ENCODE measurements around the gene ATP8A1.
"Not testable (repeated sequence)": the region's sequence is repeated elsewhere in the genome, so short reads cannot be mapped to it uniquely, and the experiment has no call there.

Gene ATP8A1

DNA sequence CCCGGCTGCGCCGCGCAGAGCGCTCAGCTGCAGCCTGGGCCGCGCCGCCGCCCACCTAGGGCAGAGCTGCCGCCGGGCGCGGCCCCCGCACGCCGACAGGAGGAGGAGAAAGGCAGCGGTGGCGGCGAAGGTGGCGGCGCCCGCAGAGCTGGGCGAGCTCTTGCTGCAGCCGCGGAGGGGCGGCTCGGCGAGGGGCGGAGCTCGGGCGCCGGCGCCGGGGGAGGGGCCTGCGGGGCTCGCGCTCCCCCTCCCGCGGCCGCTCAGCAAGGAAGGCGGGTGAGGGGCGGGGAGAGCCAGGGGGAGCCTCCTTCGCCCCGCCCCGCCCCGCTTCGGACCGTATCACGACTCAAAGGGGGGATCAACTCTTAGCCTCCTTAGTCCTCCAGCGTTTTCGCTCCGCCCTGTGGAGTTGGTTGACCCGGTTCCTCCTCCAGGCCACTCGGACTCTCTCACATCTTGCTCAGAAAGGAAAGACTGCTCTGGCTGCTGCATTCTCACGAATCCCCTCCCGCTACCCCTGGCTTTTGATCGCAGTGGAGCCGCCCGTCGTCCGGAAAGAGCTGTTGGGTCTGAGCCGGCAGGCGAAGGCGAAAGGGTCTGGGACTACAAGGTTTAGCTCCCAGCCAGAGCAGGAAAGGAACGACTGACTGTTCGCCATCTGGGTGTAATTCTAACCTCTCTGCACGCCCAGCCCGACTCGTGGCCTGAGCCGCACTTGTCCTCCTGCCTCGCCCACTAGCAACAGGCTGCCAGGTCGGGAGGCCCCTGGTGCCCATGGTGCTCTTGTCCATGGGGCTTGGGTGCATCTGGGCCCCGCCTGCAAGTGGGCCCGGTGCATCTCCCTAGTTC lies at the start of gene ATP8A1:
ATP8A1 (minus strand) TSS at position 162 of the 849 bp plus-strand sequence. CDS start 232 bp downstream, outside the sequence.
- DNase-seq (ENCODE audit: low read depth) = peak; percentile 82

DNA sequence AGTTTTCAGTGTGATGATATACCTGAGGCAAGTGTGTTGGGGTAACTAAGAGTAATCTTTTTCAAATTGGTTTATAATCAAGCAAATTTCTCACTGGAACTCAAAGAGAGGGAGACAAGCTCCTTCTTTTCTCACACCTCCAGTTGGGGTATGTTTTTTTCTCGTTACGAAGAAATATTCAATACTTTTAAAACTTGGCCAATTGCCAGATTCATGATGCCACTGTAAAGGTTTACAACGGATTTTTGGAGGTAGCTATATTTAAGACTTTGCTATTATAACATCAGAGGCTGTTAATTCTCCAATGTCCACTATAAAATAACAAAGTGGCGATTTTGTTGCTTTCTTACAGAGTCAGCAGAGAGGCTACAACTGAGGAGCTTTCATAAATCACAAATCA lies 49.2 kb upstream of the ATP8A1 start:
- no peak for DNase-seq (ENCODE audit: low read depth)

DNA sequence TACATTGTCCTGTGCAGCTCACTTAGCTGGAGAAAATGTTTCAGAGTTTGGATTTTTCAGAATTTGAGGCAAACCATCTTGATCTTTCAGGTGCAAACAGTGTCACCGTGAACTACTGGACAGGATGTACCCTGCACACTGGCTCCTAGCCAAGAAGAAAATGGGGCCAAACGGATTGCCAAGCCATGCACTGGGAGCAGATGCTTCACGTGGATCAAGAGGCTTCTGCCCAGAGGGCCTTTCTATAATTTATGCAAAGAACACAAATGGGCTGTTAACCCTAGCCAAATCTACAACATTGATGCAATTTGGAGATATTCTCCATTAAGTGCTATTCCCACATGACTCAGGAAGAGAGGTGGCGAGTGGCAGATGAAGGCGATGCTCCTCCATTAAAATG lies 46.9 kb upstream of the ATP8A1 start:
- no peak for DNase-seq (ENCODE audit: low read depth)

DNA sequence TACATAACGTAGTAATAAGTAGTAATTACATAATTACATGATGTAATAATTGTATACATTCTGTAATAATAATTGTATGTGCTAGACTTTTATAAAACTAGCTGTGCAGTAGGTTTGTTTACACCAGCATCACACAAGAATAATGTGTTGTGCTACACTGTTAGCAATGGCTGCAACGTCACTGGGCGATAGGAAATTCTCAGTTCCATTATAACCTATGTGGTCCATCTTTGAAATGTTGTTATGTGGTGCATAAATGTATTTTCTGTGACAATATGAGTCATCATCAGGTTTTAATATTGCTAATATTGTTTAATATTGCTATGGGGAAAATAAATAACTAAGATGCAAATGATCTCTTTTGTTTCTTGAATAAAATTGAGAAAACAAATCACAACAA lies 46.0 kb upstream of the ATP8A1 start:
- no peak for DNase-seq (ENCODE audit: low read depth)

DNA sequence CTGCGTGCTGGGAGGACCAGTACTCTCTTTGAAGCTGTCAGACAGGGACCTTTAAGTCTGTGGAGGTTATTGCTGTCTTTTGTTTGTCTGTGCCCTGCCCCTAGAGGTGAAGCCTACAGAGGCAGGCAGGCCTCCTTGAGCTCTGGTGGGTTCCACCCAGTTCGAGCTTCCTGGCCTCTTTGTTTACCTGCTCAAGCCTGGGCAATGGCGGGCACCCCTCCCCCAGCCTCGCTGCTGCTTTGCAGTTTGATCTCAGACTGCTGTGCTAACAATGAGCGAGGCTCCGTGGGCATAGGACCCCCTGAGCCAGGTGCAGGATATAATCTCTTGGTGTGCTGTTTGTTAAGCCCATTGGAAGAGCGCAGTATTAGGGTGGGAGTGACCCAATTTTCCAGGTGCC lies 44.9 kb upstream of the ATP8A1 start:
- not testable (repeated sequence) for DNase-seq (ENCODE audit: low read depth)

DNA sequence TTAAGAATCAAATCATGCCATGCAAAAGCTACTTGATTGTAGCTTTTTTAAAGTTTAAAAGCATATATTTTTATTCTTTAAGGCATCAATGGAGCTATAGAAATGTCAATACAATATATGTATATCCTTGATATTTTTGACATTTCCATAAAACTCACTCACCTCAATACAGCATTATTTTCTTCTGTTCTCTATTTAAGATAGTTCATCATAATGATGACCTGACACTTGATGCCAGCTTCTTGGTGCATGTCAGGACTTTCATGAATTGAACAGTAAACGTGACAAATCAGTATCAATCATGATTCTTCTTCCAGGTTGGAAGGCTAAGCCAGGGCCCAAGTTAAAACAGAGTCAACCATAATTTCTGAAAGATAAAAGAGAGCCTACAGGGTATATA lies 33.6 kb upstream of the ATP8A1 start:
- DNase-seq (ENCODE audit: low read depth) = no peak

DNA sequence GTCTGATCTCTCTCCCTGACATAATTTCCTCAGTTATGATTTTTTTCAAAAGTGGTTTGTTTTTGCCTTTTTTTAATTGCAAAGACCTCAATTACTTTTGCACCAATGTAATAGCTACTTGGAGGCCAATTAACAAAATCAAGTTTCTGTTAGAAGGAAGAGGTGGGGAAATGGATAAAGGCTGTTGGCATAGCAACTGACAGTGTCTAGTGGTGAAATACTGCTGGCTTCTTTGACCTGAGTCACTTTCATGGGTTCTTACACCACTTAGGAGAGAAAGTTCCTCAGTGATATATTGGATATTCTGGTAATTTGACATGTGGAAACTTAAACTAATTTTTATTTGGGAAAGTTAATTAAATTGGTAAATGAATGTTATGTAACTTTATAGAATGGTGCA lies 26.5 kb upstream of the ATP8A1 start:
- no peak for DNase-seq (ENCODE audit: low read depth)

DNA sequence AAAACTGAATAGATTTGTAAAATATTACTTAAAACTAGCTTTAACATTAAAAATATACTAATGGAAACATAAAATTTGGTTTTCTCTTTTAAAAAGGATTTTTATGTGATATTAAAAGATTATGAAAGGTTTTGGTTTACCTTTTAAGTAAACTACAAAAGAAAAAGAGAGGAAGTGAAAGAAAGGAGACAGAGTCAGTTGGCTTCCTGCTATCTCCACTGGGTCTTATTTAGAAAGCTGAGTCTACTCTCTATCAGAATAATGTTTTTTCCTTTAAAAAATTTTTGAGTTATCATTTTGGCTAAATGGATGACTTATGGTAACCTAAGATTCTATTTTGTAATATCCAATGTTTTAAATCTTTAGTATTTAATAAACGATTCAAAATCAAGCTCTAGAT lies 21.6 kb upstream of the ATP8A1 start:
- DNase-seq (ENCODE audit: low read depth) = no peak

DNA sequence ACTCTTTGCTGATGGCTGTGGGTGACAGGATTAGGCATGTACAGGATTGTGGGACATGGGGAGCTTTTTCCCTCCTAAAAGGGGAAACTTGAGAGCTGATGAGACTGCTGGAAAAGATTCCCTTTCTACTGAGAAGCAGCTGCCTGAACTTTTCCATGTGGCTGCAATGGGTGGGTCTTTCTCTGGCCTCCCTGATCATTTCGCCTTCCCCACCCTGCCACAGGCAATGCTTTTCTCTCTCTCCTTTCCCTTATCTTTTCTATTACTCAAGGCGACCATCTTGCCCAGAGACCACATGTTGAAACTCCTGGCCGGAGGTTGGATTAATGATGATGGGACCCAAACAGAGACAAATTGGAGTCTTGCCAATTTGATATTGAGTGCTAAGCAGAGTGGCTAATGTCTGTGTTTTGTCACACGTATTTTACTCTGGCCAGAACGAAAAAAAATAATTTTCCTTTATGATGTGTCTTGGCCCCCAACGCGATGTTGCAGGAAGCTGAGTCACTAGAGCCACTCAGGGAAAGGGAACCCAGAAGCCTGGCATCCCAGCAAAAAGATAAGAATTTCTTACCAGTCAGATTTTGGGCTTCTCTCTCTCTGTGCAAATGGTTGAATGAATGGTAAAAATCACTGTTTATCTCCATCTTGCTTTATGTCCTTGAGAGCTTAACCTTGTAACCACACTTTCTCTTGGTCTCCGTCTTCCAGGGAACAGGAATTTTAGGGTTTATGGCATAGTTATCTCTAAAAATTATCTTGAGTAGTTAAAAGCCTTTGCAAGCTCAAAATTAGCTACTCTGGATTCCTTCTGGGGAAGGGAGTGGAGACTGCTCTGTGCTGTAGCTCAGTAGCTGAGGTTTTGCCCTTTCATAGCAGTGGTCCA lies 19.4 kb upstream of the ATP8A1 start:
- DNase-seq (ENCODE audit: low read depth) = no peak

DNA sequence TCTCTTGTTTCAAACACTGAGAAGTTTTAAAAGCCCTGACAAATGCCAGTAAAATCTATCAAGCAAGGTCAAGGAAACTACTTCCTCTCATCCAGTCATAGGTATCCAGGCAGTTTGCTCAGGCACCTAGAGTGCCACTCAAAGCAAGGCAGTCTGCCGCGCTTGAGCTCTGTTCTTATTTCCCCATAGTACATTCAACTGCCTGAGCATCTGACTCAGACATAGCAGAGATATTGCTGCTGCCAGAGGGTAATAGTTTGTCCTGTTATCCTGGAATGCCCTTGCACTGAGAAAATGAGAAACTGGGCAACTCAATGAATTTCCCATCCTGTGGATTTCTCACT lies 16.1 kb upstream of the ATP8A1 start:
- no peak for DNase-seq (ENCODE audit: low read depth)

DNA sequence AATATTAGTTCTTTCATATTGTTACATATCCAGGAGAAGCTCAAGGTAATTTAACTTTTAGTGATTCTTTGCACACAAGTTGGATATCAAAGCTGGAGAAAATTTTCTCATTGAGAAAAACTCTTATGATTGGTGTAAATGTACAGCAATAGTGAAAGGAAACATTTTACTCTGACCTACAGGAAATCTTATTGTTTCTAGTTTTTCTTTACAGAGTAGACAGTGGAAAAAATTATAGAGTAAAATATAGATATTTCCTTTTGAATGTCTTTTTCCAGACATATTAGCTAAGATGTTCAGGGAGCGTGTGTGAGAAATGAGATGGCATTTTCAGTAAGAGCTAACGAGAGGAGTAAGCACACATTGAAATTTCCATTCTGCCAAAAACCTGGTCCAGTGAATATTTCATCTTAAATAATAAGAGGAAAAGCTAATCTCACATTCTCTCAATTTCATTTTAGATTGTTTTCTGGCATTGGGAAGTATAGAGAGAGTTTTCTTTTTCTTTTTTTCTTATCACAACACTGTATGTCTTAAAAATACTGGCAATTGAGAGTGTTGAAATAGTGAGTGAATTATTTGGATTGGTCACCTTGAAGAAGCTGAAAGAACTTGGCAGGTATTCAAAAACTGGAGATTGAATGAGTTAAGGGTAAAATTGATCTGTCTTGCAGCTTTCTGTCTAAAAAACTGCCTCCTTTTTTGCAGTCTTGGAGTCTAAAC lies 15.6 kb upstream of the ATP8A1 start:
- DNase-seq (ENCODE audit: low read depth) = no peak

DNA sequence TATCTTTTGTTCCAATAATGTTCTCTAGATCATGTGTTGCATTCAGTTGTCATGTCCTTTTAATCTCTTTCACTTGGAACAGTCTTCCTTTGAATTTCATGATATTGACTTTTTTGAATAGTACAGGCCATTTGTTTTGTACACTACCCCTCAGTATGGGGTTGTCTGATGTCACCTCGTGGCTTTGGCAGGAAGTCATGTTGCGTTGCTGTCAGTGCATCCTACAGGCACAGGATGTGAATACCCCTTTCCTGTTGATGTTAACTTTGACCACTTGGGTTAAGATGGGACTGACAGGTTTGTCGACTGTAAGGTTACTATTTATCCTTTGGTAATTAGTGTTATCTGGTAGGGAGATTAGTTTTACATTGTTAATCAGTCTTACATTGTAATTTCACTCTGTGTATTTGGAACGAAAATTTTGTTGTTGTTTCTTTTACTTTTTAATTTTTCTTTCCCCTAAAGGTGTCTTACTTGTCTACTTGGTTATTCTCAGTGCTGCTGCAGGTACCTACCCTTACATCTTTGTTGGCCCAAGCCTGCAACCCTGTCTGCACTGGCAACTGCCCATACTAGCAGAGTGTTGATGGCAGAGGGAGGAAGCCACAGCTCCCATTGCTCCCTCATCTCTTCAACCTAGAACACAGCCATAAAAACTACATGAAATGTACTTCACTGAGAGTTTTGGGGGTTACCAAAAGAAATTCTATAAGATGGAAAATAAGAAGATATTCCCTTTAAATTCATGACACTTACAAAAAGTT lies 14.7 kb upstream of the ATP8A1 start:
- no peak for DNase-seq (ENCODE audit: low read depth)

DNA sequence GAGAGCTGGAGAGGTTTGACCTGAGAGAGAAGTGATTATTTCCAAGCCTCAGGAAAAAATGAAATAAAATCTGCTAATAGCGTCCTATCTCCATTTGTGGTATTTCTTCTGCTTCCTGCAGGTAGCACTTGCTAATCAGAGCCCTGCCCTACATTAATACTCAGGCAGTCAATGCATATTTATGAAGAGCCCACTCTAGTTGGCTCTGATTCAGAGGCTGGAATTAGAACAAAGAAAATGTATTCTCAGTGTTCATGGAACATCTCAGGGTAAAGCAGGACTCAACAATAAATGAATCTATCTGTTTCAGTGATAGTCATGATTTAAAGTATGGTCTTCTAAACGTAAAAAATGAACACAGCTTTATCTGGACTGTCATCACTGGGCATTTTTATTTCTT lies 1.4 kb upstream of the ATP8A1 start:
- DNase-seq (ENCODE audit: low read depth) = no peak

DNA sequence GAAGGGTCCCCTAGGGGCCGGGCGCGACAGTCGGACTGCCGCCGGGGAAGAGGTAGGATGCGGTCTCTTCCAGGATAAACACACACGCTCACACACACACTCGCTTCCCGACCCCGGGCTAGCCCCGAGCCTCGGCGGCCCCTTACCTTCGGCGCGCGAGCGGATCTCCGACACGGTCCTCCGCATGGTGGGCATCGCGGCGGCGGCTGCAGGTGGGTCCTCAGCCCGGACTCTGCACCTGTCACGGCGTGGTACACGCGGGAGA lies 294 bp downstream of the ATP8A1 start:
- DNase-seq (ENCODE audit: low read depth) = no peak

DNA sequence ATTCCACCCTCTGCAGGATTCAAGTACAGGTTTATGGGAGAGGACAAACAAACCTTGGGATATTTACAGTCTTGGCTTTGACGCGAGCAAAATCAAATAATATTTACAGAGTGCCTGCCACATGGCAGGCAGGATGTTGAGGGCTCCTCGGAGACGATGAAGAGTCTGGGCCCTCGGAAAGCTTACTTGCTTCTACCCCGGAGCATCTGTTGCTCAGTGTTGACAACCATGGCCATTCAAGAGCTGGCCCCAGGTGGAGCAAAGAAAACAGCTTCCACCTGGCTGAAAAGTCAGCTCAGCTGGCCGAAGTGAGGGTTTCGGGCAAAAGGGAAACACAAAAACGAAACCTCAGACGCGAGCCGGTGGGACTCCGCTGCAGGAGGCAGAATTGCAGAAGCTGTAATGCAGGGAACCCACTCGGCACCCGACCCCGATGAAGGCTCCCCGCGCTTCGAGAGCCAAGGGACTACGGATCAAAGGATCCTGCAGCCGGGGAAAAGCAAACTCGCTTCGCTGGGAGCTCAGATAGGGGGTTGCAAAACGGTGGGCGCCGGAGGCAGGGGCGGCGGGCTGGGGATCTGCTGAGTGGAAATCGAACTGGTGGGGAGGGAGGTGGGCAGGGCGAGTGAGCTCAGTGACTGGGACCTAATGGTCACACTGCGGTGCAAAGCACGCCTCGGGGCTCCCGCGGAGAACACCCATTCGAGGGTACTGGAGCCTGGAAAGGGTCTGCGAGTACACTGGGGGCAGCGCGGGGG lies 805 bp downstream of the ATP8A1 start:
- DNase-seq (ENCODE audit: low read depth) = peak; percentile 4

DNA sequence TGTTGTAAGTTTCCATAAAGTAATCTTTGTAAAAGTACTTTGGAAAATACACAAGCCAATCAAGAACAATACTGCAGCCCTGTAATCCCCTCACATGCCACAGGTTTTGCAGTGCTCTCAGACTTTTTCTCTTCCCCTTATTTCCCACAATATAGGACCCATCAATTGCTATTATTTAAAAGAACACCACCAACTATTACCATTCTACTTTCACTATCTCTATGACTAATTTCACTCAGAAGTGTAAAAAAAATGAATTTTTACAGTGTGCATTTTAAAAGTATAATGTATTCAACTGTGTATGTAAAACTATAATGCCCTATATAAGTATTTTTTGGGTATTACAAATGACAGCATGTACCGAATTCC lies 1.7 kb downstream of the ATP8A1 start:
- no peak for DNase-seq (ENCODE audit: low read depth)

DNA sequence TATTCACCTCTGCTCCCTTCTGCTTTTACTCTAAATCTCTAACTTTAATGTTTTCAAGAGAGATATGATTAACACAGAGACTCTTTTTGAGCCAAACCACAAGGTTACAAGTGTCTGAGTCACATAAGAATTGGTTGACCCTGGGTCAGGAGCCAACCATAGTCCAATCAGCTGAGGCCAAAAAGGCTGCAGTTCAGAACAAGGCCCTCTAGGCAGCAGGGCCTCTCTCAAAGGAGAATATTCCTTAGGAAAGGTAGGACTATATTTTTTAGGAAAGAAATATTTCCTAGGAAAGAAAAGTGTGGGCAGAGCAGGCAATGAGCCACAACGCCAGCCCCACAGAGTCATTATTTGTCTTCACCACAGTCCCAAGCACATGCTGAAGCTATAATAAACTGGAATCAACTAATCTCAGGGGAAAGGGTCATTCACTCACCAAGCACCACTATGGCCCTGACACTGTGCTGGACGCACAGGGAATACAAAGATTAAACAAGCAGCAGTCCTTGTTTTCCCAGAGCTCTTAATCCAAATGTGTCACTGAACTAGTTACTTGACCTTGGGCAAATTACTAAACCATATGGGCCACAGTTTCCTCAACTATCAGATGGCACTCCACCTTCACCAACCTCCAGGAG lies 2.2 kb downstream of the ATP8A1 start:
- DNase-seq (ENCODE audit: low read depth) = no peak

DNA sequence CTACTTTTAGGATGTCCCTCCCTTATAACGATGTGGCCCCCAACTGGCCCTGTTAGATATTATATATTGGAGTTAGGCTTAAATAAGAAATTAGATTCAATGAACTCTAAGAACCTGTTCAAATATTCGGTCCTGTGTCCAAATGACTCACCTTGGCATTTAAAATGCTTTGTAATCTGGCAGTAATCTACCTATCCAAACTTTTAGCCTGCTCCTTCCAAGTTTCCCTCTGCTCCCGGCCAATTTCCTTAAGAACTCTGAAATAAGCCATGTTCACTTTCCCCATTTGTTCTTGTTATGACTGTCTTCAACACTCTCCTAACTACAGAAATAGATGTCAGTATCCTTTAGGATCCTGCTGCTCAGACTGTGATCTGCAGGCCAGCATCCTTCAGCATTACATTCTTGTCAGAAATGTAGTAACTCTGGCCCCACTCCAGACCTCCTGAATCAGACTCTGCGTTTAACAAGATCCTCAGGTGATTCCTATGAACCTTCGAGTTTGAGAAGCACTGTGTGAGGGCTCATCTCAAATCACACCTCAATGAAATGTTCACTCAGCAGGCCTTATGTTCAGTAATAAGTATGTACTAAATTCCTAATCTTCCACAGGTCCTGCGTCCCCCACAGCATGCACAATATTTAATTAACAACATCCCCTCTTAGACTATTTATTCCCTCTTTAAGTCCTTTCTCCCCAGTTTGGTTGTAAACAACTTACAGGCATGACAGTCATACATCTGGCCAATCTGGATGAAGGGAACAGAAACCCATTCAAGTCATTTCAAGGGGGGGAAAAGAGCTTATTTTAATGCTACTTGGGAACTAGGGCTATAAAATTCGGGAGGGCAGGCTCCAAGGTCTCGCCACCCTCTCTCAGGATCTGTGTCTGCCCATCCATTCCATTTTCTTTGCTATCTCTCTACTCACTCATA lies 3.0 kb downstream of the ATP8A1 start:
- no peak for DNase-seq (ENCODE audit: low read depth)

DNA sequence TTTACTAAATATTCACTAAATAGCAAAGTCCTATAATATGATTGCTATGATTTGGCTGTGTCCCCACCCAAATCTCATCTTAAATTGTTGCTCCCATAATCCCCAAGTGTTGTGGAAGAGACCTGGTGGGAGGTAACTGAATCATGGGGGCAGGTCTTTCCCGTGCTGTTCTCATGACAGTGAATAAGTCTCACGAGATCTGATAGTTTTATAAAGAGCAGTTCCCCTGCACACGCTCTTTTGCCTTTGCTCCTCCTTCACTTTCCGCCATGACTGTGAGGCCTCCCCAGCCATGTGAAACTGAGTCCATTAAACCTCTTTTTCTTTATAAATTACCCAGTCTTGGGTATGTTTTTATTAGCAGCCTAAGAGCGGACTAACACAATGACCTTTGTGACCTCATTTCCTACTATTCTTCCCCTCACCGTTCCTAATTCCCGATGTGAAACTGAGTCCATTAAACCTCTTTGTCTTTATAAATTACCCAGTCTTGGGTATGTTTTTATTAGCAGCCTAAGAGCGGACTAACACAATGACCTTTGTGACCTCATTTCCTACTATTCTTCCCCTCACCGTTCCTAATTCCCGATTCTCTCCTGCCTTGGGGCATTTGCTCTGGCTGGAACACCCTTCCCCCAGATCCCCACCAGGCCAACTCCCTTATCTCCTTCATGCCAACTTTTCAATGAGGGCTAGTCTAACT lies 4.2 kb downstream of the ATP8A1 start:
- not testable (repeated sequence) for DNase-seq (ENCODE audit: low read depth)

All from stimulated activated CD8-positive, alpha-beta memory T cell treated with anti-CD3 and anti-CD28 coated beads, Interleukin-15, amount 100 ng/mL, for 1 hour (primary cell).